Upper lobe of left lung (tissue), 4 donors: ENCODE measurements around the gene TSC1.

ENCODE experiments used
- POLR2A ChIP-seq, 4 donors: fragments of 450-650 bp; IDR thresholded peaks; one replicate each; pipeline ENCODE4 v1.5.1; 2016 to 2017; ENCODE audit warnings: antibody characterized with exemption in 4 of 4, mild to moderate bottlenecking in 2 of 4
- POLR2AphosphoS5 ChIP-seq, 2 donors: sonication (generic); formaldehyde crosslinking; IDR thresholded peaks; one replicate each; pipeline ENCODE4 v1.5.1; 2017; ENCODE audit warnings: antibody characterized with exemption in 2 of 2
- TF ChIP-seq, protein P1 (sequence below), 6 experiments: fragments of 450-650 bp in 4 of 6; fragments of 200-600 bp in 2 of 6; sonication (generic) in 2 of 6; IDR thresholded peaks; one replicate each; pipeline ENCODE4 v1.5.1; 2016 to 2019; ENCODE audit warnings: antibody characterized with exemption in 6 of 6

DNA sequence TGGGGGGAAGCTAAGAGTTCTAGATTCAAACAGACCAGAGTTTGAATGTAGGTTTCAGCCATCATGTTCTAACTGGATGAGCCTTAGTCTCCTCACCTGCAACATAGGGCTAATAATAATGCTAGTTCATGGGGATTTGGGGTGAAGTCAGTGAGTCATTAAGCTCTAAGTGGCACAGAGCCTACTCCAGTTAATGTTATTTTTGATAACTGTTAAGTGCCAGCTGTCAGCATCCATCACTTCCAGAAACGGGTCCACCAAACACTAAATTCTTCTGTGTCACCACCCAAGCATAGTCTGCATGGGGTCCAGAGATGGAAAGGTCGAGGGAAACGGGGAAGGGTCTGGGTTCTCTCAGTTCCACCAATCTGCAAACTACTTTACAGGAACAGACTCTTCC, 1.8 kb upstream of the TSC1 start:
- TF ChIP-seq POLR2A (IDR thresholded peaks at IDR 0.05) (no peak), POLR2AphosphoS5 (IDR thresholded peaks at IDR 0.05) (no peak)
- TF ChIP-seq, protein P1, sequence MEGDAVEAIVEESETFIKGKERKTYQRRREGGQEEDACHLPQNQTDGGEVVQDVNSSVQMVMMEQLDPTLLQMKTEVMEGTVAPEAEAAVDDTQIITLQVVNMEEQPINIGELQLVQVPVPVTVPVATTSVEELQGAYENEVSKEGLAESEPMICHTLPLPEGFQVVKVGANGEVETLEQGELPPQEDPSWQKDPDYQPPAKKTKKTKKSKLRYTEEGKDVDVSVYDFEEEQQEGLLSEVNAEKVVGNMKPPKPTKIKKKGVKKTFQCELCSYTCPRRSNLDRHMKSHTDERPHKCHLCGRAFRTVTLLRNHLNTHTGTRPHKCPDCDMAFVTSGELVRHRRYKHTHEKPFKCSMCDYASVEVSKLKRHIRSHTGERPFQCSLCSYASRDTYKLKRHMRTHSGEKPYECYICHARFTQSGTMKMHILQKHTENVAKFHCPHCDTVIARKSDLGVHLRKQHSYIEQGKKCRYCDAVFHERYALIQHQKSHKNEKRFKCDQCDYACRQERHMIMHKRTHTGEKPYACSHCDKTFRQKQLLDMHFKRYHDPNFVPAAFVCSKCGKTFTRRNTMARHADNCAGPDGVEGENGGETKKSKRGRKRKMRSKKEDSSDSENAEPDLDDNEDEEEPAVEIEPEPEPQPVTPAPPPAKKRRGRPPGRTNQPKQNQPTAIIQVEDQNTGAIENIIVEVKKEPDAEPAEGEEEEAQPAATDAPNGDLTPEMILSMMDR (IDR thresholded peaks at IDR 0.05): no peak
